NT2/D1 (cell line): ENCODE data around the gene TMX2.

Source experiments
- DNase-seq: peaks from one replicate; pipeline ENCODE4 v3.0.0-alpha.2; 2011; ENCODE audit warnings: low read depth, low spot score
- H3K27me3 ChIP-seq: 2 replicates; pipeline ENCODE4 v1.6.0; 2011; ENCODE audit warnings: mild to moderate bottlenecking; ENCODE audit not compliant: insufficient read length, insufficient read depth
- H3K36me3 ChIP-seq: 2 replicates; pipeline ENCODE4 v1.6.1; 2011; ENCODE audit warnings: mild to moderate bottlenecking, low read length, mixed read lengths; ENCODE audit not compliant: insufficient read depth, insufficient read length
- H3K4me1 ChIP-seq: 2 replicates; pipeline ENCODE4 v1.5.1; 2011; ENCODE audit not compliant: insufficient read depth, insufficient read length
- H3K4me3 ChIP-seq: 2 replicates; pipeline ENCODE4 v1.5.1; 2011; ENCODE audit warnings: low read depth; ENCODE audit not compliant: insufficient read length
- H3K9ac ChIP-seq: 2 replicates; pipeline ENCODE4 v1.6.0; 2011; ENCODE audit warnings: low read depth; ENCODE audit not compliant: insufficient read length
- H3K9me3 ChIP-seq: 2 replicates; pipeline ENCODE4 v1.5.1; 2011; ENCODE audit warnings: mild to moderate bottlenecking, low read length; ENCODE audit not compliant: insufficient read depth
- SUZ12 ChIP-seq: IDR thresholded peaks from 2 replicates; pipeline ENCODE4 v1.6.1; 2011; ENCODE audit not compliant: insufficient read length, insufficient read depth; ENCODE audit errors: extremely low read depth
- YY1 ChIP-seq: IDR thresholded peaks from 2 replicates; pipeline ENCODE4 v1.6.1; 2011; ENCODE audit not compliant: insufficient read length, insufficient read depth
- ZNF274 ChIP-seq: IDR thresholded peaks from 2 replicates; pipeline ENCODE4 v1.6.1; 2011; ENCODE audit warnings: mild to moderate bottlenecking, low read depth, low read length

The TMX2 gene

GRCh38 chr11:57761301-57762234, 49.2 kb downstream of the TMX2 start, which contains the start of gene CTNND1:
Gene CTNND1 (plus strand): TSS chr11:57761802. CDS start chr11:57791479, 29,677 bp downstream.
- DNase-seq: peak; percentile 93
- TF ChIP-seq SUZ12 (no peak), YY1 (peak; percentile 30)
- Histone ChIP-seq H3K9me3 (no peaks in the 10 kb centered on the region), H3K4me3 (peak within 1 kb of the TSS; percentile 60), H3K36me3 (peaks cover 17% of the 10 kb centered on the region), H3K9ac (peak within 1 kb of the TSS; percentile 90), H3K4me1 (peaks cover 5% of the 10 kb centered on the region), H3K27me3 (no peaks in the 10 kb centered on the region)

- Histone ChIP-seq H3K4me1 (peaks cover 5% of the 10 kb centered on the region), H3K36me3 (peaks cover 23% of the 10 kb centered on the region), H3K9me3 (no peaks in the 10 kb centered on the region), H3K4me3 (peak overlapping the region; percentile 60), H3K27me3 (no peaks in the 10 kb centered on the region), H3K9ac (peak overlapping the region; percentile 90)
- DNase-seq: no peak
- no peak for TF ChIP-seq YY1
- no peak for TF ChIP-seq ZNF274
- no peak for TF ChIP-seq SUZ12
Measured at GRCh38 chr11:57762235-57762861, 50.0 kb downstream of the TMX2 start.

- peaks cover 23% of the 10 kb centered on the region for H3K36me3 ChIP-seq
- peaks cover 5% of the 10 kb centered on the region for H3K4me1 ChIP-seq
- no peak for TF ChIP-seq YY1
- TF ChIP-seq ZNF274: no peak
- no peak for TF ChIP-seq SUZ12
- peak overlapping the region; percentile 90 for H3K9ac ChIP-seq
- no peaks in the 10 kb centered on the region for H3K9me3 ChIP-seq
- no peak for DNase-seq
- peak overlapping the region; percentile 60 for H3K4me3 ChIP-seq
- no peaks in the 10 kb centered on the region for H3K27me3 ChIP-seq
Measured at GRCh38 chr11:57763568-57763967, 51.2 kb downstream of the TMX2 start.

- Histone ChIP-seq H3K4me1 (peaks cover 5% of the 10 kb centered on the region), H3K27me3 (no peaks in the 10 kb centered on the region), H3K4me3 (peak overlapping the region; percentile 60), H3K36me3 (peaks cover 23% of the 10 kb centered on the region), H3K9ac (peak overlapping the region; percentile 12), H3K9me3 (no peaks in the 10 kb centered on the region)
- TF ChIP-seq ZNF274 (no peak), YY1 (no peak), SUZ12 (no peak)
- DNase-seq: no peak
Measured at GRCh38 chr11:57764021-57764420, 51.6 kb downstream of the TMX2 start.

DNA sequence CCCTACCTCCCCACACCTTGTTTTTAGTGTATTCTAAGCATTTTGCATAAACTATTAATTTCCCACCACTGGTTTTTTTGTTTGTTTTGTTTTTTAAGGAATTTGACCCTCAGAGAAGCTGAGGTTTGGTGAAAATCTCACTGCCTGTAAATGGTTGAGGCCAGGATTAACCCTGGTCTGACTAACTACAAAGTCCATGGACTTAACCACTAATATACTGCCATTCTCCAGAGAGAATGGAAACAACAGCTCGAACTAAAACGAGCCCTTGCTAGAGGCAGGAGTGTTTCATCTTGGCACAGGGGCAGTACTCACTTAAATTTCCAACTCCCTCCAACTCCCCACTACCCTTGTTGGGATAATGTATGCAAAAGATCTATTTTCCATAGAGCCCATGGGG, 52.2 kb downstream of the TMX2 start:
- DNase-seq: no peak
- H3K27me3 ChIP-seq: no peaks in the 10 kb centered on the region
- H3K4me3 ChIP-seq: peak overlapping the region; percentile 60
- peaks cover 23% of the 10 kb centered on the region for H3K36me3 ChIP-seq
- no peaks in the 10 kb centered on the region for H3K9me3 ChIP-seq
- TF ChIP-seq ZNF274 (no peak), SUZ12 (no peak), YY1 (no peak)
- H3K4me1 ChIP-seq: peaks cover 5% of the 10 kb centered on the region
- peak overlapping the region; percentile 12 for H3K9ac ChIP-seq

- H3K9me3 ChIP-seq: no peaks in the 10 kb centered on the region
- H3K27me3 ChIP-seq: no peaks in the 10 kb centered on the region
- no peak overlapping the region for H3K9ac ChIP-seq
- TF ChIP-seq ZNF274: no peak
- no peak for TF ChIP-seq SUZ12
- TF ChIP-seq YY1: no peak
- H3K36me3 ChIP-seq: peaks cover 23% of the 10 kb centered on the region
- no peak overlapping the region for H3K4me3 ChIP-seq
- H3K4me1 ChIP-seq: peaks cover 5% of the 10 kb centered on the region
- no peak for DNase-seq
Measured at GRCh38 chr11:57764972-57765371, 52.6 kb downstream of the TMX2 start.

DNA sequence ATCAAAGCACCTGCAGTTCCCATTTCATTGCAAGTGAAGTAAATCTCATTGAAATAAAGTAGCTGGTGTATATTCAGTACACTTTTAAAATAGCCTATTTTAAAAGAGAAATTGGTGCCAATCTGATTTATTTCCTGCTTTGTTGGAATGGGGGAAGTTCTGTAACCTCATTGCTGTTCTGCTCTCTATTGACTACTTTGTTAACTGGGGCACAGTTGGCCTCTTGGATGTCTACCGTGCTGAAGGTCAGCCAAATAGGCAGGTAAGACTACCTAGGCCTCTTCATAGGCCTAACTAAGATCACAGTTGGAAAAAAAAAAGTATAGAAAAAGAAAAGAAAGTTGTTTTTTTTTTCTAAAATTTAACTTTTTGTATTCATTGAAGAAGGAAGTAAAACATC, 58.4 kb downstream of the TMX2 start:
- Histone ChIP-seq H3K9ac (no peak overlapping the region), H3K36me3 (peaks cover 27% of the 10 kb centered on the region), H3K9me3 (no peaks in the 10 kb centered on the region), H3K4me1 (no peaks in the 10 kb centered on the region), H3K27me3 (no peaks in the 10 kb centered on the region), H3K4me3 (no peak overlapping the region)
- DNase-seq: no peak
- no peak for TF ChIP-seq ZNF274
- TF ChIP-seq YY1: no peak
- no peak for TF ChIP-seq SUZ12
